Inflammatory macrophage (primary cell): ENCODE results near the gene USP47.

Experiments used
- DNase-seq, 2 donors: peaks; one replicate each; pipeline ENCODE4 v3.0.0-alpha.2; 2020 to 2022

The USP47 gene

DNA sequence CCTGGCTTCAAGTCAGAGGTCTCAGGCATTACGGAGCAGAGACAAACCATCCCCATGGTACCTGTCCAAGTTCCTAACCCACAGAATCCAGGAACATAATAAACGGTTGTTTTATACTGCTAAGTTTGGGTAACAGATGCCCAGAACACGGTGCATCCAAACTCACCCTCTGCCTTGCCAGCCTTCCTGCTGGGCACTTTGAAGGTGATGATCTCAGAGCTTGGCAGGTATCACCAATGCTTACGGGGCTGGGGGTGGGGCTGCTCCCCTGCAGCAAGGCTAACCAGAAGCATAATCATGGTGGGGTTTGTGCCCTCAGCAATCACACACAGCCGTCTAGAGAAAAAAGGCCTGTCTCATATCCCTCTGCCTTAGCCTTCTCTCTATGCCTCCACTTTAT, 139.6 kb downstream of the USP47 start:
- no peak for DNase-seq

DNA sequence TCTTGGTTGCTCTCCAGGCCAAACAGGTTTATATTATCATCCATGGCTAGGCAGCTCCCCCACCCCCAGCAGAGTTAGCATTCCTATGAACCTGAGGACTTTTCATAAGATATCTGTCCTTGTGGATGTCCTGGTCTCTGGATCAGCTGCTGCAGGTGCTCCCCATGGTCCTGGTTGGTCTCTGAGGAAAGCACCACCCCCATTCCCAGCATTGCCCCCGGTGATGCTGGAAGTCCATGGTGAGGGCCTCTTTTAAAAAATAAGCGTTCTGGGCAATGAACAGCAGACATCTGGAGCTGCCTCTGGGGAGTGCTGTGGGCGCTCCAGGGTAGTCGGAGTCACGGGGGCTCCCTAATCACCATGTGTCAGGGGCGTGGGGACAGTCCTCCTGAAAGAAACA, 140.1 kb downstream of the USP47 start:
- DNase-seq, result no peak

DNA sequence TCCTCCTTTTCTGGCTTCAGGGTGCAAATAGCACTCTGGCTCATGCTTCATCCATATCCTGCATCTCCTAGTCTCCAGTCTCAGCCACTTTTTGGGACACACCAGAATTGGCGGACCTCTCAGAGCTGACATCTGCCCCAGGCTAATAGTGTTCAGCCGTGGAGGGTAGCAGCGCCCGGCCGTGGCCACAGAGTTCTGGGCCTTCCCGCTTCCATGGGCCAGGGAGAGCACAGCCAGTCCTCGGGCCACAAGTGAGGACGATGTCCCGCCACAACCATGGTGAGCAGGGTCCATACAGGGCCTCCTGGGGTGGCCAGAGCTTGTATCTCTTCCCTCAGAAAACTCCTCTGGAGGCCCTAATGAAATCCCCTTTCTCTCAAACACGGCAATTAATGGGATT, 140.7 kb downstream of the USP47 start:
- DNase-seq, result no peak

DNA sequence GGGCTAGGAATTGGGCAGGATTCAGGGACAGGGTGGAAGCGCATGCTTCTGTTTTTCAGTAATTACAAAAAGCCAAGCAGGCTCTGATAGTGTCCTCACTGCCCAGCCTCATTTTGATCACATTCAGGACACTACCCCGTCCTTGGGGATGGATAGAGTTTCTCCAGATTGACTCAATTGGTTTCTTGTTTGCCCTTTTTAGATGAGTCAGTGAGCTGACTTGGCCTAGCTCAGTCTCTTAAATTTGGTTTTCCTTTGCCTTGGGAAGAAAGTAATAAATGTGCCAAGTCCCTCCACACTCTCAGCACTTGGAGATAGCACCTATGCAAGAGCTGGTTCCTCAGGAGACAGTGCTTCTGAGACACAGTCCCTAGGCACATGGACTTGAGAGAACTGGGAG, 141.2 kb downstream of the USP47 start:
- no peak for DNase-seq

DNA sequence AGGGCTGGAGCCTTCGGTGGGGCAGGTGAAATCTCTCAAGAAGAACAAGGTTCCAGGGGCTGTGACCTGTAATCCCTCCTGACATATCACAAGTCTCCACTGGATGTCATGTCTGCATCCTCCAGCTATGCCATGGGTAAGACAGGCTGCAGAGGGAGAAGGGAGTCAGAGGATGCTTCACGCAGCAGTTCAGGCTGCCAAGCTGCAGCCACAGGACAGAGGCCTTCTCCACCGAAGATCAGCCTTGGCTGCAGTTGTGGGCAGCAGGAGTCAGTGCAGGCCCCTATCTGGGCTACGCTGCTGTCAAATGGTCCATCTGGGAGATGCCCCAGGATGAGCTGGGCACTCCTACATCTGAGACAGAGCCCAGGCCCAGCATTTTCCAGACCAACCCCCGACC, 141.7 kb downstream of the USP47 start:
- no peak for DNase-seq

DNA sequence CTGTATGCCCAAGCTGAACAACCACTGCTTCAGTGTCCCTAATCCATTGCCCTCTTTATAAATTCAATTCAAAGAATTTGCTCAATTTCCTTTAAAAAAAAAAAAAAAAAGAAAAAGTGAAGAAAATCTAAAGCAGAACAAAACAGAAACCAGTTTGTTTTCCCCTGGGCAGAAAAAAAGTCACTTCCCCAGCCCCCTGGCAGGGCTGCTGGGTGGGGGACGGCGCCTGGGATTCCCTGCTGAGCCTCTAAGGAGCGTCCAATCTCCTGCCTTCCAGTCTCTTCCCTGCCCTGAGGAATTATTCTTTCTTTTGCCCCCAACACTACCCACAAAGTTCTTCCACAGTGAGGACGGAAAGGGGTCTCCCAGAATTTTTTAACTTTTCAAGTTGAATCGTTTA, 142.8 kb downstream of the USP47 start:
- no peak for DNase-seq

DNA sequence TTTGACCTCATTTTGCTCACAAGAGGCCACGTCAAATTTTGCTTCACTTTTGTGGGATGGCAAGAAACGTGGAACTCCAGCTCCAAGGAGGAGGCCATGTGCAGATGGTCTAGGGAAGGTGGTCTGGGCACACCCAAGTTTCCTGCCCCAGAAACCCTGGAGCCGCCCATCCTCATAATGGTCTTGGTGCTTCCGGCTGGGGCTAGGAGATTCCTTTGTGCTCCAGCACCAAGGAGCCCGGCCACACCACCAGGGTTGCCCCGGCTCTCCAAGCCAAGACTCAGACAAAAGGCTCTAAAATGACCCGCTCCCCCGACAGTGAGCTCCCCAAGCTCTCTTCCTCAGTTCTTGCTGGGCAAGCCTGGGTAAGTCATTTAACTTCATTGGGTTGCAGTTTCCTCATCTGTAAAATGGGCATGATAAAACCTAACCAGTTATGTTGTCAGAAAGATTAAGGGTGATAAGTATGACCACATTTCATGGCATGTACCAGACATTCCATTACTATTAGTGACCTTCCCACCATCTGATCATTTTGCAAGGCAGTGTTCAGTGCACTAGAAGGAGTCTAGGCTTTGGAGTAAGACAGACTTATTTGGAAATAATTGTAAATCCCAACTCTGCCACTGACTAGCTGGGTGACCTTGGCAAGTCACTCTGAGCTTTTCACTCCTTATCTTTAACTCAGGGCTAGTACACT, 143.4 kb downstream of the USP47 start:
- DNase-seq, result no peak

DNA sequence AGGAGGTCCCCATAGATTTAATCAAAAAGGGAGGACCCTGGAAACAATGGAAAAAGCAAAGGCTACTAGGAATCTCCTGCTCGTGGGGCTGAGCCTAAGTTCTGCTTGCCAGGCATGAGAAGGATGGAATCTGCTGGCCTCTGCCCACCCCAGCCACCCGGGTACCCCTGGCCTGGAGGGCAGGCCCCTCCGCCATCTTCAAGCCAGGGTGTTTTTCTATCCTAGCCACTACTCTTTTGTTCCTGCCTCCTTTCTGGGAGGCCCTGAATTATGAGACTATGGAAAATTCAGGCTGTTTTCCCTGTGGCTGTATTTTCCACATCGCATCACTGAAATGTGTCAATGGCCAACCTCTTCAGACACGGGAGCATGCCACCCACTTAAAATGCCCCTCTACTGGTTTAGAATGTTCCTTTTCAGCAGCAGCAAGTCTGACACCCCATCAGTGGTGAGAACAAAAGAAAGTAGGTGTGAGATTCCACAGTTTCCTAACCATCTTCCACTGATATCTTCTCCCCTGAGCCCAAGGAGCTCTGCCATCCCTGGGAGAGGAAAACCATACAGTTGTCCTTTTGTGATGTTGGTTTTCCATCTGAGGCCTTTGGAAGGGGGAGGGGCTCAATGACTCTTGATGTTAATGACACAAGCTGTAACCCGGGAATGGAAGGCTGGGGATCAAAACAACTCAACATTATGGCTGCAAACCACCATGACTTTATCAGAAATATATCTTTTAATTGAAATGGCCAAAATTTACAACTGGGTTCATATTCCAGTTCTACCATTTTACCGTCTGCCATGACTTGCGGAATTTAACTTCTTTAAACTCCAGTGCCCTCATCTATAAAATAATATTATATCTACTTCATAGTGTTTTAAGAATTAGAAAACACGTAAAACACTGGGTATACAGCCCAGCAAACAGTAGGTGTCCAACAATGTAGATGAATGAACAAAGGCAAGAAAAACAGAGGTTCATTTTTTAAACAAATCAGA, 144.5 kb downstream of the USP47 start:
- no peak for DNase-seq

DNA sequence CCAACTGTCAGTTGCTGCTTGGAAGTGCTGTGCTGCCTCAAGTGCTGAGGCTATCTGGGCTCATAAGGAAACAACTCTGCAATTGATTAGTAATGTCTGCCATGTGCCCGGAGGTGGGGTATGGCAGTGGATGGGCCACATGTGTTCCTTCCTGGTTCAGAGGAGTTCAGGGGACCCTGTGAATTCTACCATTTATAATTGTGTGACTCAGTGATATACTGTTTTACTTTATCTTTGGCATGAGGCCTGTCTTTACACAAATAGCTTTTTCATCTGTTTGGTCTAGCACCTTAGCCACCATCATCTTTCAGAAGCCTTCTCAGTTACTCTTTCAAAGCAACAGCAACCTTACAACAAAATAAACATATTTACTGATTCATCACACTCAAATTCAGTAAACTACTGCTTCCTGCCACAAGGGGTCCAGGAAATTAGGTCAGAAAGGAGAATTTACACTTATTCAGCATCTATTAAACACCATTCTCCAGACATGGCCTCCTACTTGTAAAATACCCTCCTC, 145.8 kb downstream of the USP47 start:
- DNase-seq, result no peak

DNA sequence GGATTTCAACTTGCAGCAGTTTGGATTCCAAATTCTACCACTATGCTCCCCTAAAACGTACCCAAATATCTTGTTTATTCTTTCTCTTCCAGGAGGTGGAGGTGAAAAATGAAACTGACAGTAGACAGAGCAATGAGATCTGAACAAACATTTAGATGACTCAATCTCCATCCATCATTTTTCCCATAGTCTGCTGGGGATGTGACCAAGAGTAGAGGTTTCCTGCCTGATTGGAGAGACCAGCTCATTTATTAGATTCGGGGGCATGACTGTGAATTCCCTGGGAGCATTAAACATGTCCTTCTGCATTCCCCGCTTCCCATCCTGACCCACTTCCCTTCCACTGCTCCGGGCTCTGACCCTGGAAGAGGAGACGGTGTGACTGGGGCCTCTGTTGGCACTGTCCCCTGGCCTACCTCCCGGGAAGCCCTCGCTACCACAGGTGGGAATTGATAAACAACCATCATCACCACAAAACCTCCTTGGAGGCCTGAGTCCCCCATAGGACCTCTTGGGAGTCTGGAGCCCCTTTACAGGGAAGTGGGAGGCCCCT, 146.4 kb downstream of the USP47 start:
- DNase-seq, result no peak

DNA sequence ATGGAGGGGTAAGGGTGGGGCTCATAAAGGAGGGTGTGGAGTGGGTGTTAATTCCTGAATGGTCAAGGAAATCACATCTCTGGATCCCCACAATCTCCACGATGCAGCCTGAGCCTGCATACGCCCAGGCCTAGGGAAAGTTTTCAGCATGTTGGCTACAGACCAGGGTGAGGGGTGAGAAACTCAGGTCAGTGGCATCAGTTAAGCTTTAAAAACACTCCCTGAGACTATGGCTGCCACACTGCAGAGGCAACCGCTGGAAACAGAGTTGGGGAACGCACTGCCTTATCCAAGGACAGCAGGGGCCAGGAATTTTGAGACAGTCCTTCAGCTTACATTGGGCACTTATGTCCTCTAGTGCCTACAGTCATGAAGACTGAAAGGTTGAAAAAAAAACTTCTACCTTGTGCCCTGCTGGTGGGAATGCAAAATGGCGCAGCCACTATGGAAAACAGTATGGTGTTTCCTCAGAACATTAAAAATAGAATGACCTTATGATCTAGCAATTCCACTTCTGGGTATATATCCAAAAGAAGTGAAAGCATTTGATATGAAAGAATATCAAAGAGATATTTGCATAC, 147.0 kb downstream of the USP47 start:
- DNase-seq, result no peak

DNA sequence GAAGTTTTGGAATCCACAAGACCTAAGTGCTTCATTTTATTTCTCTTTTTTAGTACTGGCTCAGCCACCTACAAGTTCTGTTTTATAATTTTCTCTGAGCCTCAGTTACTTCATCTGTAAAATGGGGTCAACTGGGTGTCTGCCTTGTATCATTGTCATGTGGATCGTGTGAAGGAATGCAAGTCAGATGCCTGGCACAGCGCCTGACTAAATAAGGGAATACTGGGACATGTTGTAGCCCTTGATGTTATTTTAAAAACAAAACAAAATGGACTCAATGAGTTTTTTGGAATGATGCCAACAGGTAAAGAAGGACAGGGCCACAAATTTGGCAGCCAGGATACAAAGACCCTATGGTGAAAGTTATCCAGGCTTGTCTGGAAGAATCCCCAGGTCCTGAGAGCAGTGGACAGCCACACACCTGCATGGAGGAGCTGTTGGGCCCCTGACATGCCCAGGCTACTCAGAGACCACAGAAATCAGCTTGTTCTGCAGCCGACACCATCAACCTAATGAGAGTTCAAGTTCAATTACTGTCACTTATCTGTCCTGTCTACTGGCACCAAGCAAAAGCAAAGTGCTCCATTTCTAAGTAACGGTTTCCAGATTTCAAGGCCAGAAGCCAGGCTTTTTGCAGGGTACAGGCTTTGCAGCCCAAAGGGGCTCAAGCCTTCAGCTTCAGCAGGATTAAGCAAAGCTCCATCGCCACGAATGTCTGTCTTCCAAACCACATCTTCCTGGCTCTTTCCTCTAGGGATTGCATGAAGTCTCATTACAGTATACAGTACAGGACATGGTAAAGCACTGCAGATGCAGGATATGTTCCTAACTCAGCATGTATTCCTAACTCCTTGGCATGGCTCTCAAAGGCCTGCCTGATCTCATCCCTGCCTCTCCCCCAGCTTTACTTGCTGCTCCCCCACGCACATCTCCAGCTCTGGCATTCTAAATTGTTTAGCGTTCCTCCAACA, 148.3 kb downstream of the USP47 start:
- no peak for DNase-seq

DNA sequence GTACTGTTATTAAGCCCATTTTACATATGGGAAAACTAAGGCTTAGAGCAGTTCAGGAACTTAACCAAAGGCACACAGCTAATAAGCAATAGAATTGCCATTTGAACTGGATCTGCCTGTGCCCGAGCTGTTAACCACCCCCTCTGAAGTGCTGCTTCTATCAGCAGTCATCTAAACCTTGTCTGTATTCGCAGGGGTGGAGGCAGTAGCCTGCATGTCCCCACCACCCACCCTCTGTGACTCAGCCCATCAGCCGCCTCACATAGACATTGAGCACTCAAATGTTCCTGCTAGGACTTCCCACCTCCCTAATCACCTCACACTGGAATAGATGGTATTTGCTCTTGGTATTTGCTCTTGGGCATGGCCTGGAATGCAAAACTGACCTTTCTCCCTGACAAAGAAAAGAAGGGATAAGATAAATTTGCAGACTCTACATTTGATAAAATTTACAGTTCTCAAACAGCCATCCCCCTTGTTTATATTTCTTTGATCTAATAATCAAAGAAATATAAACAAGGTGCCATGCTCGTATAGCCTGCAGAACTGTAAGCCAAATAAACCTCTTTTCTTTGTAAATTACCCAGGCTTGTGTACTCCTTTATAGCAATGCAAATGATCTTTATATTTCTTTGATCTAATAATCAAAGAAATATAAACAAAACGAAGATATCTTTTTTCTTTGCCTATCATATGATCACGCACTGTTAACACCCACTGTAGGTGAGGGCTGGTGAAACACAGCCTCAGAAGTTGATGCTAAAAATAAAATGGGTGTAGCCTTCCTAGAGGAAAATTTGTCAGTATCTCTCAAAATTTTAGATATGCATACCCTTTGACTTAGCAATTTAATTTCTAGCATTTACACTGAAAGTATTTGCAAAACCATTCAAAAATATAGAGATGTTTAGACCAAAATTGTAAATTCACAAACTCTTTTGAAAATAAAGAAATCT, 150.8 kb downstream of the USP47 start:
- DNase-seq, result no peak

DNA sequence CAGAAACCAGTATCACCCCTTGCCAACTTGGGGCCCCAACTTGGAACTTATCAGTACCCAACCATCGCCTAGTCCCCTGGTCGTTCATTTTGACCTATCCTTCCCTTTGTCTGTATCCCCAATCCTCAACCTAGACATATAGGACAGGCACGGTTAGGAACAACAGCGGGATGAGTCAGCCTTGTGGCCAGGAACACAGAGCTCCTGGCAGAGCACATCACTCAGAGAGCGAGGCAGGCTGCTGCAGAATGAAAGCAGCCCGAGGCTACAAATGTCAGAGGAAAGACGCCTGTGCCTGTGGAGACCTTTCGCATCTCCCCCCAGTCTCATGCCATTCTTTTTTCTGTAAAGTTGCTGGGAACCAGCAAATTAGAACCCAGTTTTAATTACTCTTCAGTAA, 152.1 kb downstream of the USP47 start:
- DNase-seq, result no peak

DNA sequence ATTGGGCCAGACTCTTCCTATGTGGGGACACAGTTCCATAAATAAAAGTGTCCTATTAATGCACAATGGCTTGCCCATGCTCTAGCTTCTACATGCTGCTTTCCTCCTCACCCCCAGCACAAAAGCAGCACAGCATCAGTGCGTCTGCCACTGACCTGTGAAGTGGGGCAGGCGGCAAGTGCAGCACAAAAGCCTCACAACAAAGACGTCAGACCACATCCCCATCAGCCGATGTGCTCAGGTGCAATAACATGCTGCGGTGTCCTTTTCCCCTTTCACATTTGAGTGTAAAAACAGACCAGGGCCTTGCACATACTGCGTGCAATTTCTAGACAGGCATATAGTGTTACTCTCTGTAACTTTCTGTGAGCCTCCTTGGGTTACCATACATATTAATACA, 153.8 kb downstream of the USP47 start:
- DNase-seq, result no peak

DNA sequence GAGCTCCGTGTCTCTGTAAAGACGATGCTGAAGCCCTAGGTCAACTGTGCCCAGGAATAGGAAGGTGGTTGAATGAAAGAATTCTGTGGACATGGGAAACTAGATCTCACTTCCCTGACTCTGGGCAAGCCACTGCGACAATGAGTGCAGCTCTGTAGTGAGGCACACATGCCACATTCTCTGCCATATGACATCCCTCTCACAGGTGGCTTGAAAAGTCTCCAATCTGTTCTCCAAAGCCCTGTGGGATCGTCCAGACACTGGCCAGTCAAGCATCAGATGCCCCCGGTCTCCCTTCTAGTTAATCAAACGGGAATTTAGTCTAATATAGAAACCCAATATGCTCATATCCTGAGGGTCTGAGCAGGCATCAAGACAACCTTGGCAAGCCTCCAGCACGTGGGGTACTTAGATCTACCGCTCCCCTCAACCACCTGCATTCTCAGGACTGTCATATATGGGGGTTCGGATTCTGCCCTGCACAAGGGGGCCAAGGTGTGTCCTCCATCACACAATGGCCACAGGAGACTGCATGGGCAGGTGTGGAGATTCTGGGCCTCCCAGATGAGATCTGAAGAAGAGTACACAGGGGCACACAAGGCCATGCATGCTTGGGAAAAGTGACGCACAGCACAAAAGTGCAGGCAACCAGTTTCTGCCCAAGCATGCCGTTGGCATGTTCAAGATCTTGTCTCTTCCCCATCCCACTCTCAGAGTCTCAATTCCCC, 154.7 kb downstream of the USP47 start:
- no peak for DNase-seq

DNA sequence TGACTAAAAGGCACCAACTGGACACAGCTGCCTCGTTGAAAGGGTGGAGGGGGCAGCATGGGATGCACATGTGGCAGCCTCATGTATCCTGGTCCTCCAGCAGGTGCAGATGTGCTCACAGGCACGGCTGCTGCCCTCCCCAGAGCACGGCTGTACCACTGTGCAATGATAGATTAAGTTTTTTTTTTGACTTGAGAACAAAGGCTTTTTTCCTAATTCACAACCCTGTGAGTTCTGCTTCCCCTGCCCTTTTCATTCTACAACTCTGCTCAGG, 155.2 kb downstream of the USP47 start:
- no peak for DNase-seq

DNA sequence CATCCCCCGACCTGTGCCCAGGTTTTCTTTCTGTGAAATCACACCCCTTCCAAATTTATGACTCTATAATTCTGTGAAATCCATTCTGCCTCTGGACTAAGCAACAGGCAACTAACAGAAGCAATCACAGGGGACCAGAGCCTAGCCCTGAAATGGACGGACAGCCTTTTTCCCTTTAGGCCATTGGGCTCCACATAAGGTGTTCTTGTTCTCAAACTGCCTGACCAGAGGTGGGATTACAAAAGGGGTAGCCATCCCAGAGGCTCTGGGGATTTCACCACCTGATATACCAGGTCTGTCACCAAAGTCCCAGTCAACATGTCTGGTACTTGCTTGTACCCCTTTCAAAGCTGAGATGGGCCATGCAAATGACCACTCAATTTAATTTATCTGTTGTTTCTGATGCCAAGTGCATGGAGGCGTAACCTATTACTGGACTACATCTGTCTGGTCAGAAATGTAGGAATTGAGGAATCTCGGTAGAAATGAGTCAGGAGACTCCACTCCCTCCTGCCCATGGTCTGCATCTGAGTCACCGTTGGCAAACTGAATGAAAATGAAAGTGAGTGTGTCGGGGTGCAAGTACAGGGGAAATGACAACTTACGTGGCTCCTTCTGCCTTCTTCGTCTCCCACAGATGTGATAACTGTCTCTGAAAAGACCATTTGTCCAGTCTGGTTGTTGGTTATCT, 156.5 kb downstream of the USP47 start:
- DNase-seq, result peak in 1 of 2 donors; percentile 20

DNA sequence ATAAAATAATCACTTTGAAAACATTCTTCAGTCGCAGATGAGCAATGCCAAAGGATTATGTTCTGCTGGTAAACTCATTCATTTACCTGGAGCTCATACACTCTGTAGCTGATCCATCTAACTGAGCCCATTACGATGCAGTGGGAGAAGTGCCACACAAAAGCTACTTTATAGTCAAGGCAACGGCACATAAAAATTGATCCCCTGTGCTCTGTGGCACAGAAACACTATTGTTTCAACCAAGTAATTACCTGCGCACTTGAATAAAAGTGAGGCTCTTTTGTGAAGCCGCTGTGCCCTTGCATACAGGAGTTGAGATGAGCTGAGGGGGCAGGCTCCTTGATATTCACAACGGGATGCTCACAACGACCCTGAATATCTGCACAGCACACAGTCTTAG, 159.4 kb downstream of the USP47 start:
- no peak for DNase-seq

DNA sequence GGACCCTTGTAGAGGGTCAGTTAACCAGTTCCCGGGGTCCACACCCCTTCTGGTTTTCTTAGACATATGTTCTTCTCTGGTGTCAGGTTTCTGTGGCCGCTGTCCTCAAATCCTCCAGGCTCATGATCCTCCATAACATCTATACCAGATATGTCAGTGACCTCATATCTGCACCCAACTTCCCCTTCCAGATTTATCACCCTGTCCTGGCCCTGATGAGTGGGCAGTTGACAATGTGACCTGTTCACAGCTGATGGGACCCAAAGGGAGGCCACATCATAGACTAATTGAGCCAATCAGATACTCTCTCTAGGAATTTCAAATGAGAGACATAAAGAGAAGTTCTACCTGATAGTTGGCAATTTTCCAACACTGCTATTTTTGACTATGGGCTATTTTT, 161.6 kb downstream of the USP47 start:
- peak; percentile 53 to 55 for DNase-seq
